ENCODE data around the gene SLC2A3.
"Not testable (repeated sequence)": the region's sequence is repeated elsewhere in the genome, so short reads cannot be mapped to it uniquely, and the experiment has no call there.

SLC2A3 gene

GRCh38 chr12:7982332-7982735, 46.3 kb upstream of the SLC2A3 start:
- not testable (repeated sequence) for H3K27ac ChIP-seq (replicated peaks; ENCODE audit: low read length); H2AFZ ChIP-seq (ENCODE audit: low read length)

DNA sequence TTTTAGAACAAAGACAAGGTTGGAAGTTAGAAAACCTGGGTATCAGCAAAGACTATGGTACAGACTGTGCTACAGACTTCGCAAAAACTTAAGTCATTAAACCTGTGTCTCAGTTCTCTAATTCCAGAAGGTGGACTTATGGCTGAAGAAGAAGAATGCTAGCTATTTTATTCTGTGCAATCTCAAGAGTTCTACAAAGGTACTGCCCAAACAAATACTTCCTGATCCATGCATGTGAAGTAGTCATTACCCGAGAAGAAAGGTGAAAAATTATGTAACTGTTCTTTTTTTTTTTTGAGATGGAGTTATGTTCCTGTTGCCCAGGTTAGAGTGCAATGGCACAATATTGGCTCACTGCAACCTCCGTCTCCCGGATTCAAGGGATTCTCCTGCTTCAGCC, 45.5 kb upstream of the SLC2A3 start:
- no CpG with 5 or more reads among the region's 4 CpGs for WGBS, 2 donors (ENCODE audit: extremely low coverage in 2 of 2, insufficient read length in 2 of 2, insufficient replicate concordance in 1 of 2)
- H3K18ac ChIP-seq (ENCODE audit: low read length) = no peak overlapping the region

More at GRCh38 chr12:7982332-7982735, 46.3 kb upstream of the SLC2A3 start:
- no CpG with 5 or more reads among the region's 2 CpGs for WGBS, 2 donors (ENCODE audit: extremely low coverage in 2 of 2, insufficient read length in 2 of 2, insufficient replicate concordance in 1 of 2)
- not testable (repeated sequence) for H3K27me3 ChIP-seq (ENCODE audit: control insufficient read depth in 3 of 3, insufficient read depth in 3 of 3, low read depth in 1 of 3, low read length in 3 of 3); H3K4me1 ChIP-seq (ENCODE audit: control insufficient read depth in 2 of 2, insufficient read depth in 1 of 2, low read depth in 1 of 2, low read length in 2 of 2); H3K9ac ChIP-seq (ENCODE audit: low read depth, low read length, poor library complexity); H2BK15ac ChIP-seq (ENCODE audit: low read length); H3K14ac ChIP-seq (ENCODE audit: low read length); H2BK120ac ChIP-seq (ENCODE audit: low read depth, low read length); H3K4me3 ChIP-seq (ENCODE audit: low read length in 2 of 2); H3K23ac ChIP-seq (ENCODE audit: low read depth, low read length, poor library complexity); H2AK5ac ChIP-seq (ENCODE audit: low read depth, low read length); DNase-seq (ENCODE audit: low spot score); H4K8ac ChIP-seq (ENCODE audit: low read depth, low read length); H3K79me1 ChIP-seq (ENCODE audit: low read depth, low read length); H2BK5ac ChIP-seq (ENCODE audit: low read length); H3K9me3 ChIP-seq (replicated peaks in 1 of 2; ENCODE audit: control insufficient read depth in 2 of 2, insufficient read depth in 1 of 2, low read depth in 1 of 2, low read length in 2 of 2); H2BK12ac ChIP-seq (ENCODE audit: low read length); H3K4ac ChIP-seq (ENCODE audit: low read length); H4K91ac ChIP-seq (ENCODE audit: low read depth, low read length, poor library complexity); H3K36me3 ChIP-seq (replicated peaks in 1 of 2; ENCODE audit: control insufficient read depth in 2 of 2, insufficient read depth in 2 of 2, low read length in 2 of 2); H3K18ac ChIP-seq (ENCODE audit: low read length)
- peak overlapping the region; percentile 2 for H3K4me2 ChIP-seq (ENCODE audit: insufficient read depth, low read length, poor library complexity, severe bottlenecking)

GRCh38 chr12:7977351-7978124, 41.6 kb upstream of the SLC2A3 start:
- not testable (repeated sequence) for H3K14ac ChIP-seq (ENCODE audit: low read length); H3K18ac ChIP-seq (ENCODE audit: low read length); H3K23ac ChIP-seq (ENCODE audit: low read depth, low read length, poor library complexity); H3K9ac ChIP-seq (ENCODE audit: low read depth, low read length, poor library complexity); H3K27ac ChIP-seq (replicated peaks; ENCODE audit: low read length); H2AFZ ChIP-seq (ENCODE audit: low read length); H2BK15ac ChIP-seq (ENCODE audit: low read length); H3K79me1 ChIP-seq (ENCODE audit: low read depth, low read length); H2BK12ac ChIP-seq (ENCODE audit: low read length); H4K8ac ChIP-seq (ENCODE audit: low read depth, low read length); H2AK5ac ChIP-seq (ENCODE audit: low read depth, low read length); H3K4me2 ChIP-seq (ENCODE audit: insufficient read depth, low read length, poor library complexity, severe bottlenecking); H2BK5ac ChIP-seq (ENCODE audit: low read length); H3K27me3 ChIP-seq (ENCODE audit: control insufficient read depth in 3 of 3, insufficient read depth in 3 of 3, low read depth in 1 of 3, low read length in 3 of 3); H3K4ac ChIP-seq (ENCODE audit: low read length); H3K4me1 ChIP-seq (ENCODE audit: control insufficient read depth in 2 of 2, insufficient read depth in 1 of 2, low read depth in 1 of 2, low read length in 2 of 2); H2BK120ac ChIP-seq (ENCODE audit: low read depth, low read length); H3K4me3 ChIP-seq (ENCODE audit: low read length in 2 of 2); H4K91ac ChIP-seq (ENCODE audit: low read depth, low read length, poor library complexity); H3K9me3 ChIP-seq (replicated peaks in 1 of 2; ENCODE audit: control insufficient read depth in 2 of 2, insufficient read depth in 1 of 2, low read depth in 1 of 2, low read length in 2 of 2); DNase-seq (ENCODE audit: low spot score); H3K36me3 ChIP-seq (replicated peaks in 1 of 2; ENCODE audit: control insufficient read depth in 2 of 2, insufficient read depth in 2 of 2, low read length in 2 of 2)
- no CpG with 5 or more reads among the region's 13 CpGs for WGBS, 2 donors (ENCODE audit: extremely low coverage in 2 of 2, insufficient read length in 2 of 2, insufficient replicate concordance in 1 of 2)

More for the DNA sequence above, 45.5 kb upstream of the SLC2A3 start:
- no peaks in the 10 kb centered on the region for H3K36me3 ChIP-seq (replicated peaks in 1 of 2; ENCODE audit: control insufficient read depth in 2 of 2, insufficient read depth in 2 of 2, low read length in 2 of 2)
- no peak overlapping the region for H3K23ac ChIP-seq (ENCODE audit: low read depth, low read length, poor library complexity)
- H3K4ac ChIP-seq (ENCODE audit: low read length) = no peak overlapping the region
- H3K4me3 ChIP-seq (ENCODE audit: low read length in 2 of 2) = no peak overlapping the region
- no peak overlapping the region for H2AFZ ChIP-seq (ENCODE audit: low read length)
- DNase-seq (ENCODE audit: low spot score) = no peak
- H3K79me1 ChIP-seq (ENCODE audit: low read depth, low read length) = no peaks in the 10 kb centered on the region
- no peak overlapping the region for H3K27ac ChIP-seq (replicated peaks; ENCODE audit: low read length)
- no peak overlapping the region for H3K9ac ChIP-seq (ENCODE audit: low read depth, low read length, poor library complexity)
- H3K4me2 ChIP-seq (ENCODE audit: insufficient read depth, low read length, poor library complexity, severe bottlenecking) = no peak overlapping the region
- no peak overlapping the region for H2BK5ac ChIP-seq (ENCODE audit: low read length)
- no peak overlapping the region for H2AK5ac ChIP-seq (ENCODE audit: low read depth, low read length)
- no peak overlapping the region for H3K14ac ChIP-seq (ENCODE audit: low read length)
- H4K8ac ChIP-seq (ENCODE audit: low read depth, low read length) = no peak overlapping the region
- H2BK15ac ChIP-seq (ENCODE audit: low read length) = no peak overlapping the region
- no peaks in the 10 kb centered on the region for H3K9me3 ChIP-seq (replicated peaks in 1 of 2; ENCODE audit: control insufficient read depth in 2 of 2, insufficient read depth in 1 of 2, low read depth in 1 of 2, low read length in 2 of 2)
- no peak overlapping the region for H2BK12ac ChIP-seq (ENCODE audit: low read length)
- no peak overlapping the region for H2BK120ac ChIP-seq (ENCODE audit: low read depth, low read length)
- no peaks in the 10 kb centered on the region for H3K4me1 ChIP-seq (ENCODE audit: control insufficient read depth in 2 of 2, insufficient read depth in 1 of 2, low read depth in 1 of 2, low read length in 2 of 2)
- H3K27me3 ChIP-seq (ENCODE audit: control insufficient read depth in 3 of 3, insufficient read depth in 3 of 3, low read depth in 1 of 3, low read length in 3 of 3) = no peaks in the 10 kb centered on the region
- no peak overlapping the region for H4K91ac ChIP-seq (ENCODE audit: low read depth, low read length, poor library complexity)

DNA sequence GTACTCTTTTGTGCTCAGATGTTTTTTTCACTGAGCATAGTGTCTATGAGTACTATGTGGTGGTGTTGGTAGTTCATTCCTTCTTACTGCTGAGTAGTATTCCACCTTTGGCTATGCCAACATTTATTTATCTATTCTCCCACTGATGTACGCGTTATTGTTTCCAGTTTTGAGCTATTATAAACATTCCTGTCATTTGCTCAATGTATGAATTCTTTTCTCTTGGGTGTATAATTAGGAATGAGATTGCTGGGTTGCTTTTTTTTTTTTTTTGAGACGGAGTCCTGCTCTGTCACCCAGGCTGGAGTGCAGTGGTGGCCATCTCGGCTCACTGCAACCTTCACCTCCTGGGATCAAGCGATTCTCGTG, 37.5 kb upstream of the SLC2A3 start:
- H4K91ac ChIP-seq (ENCODE audit: low read depth, low read length, poor library complexity) = no peak overlapping the region
- H3K4ac ChIP-seq (ENCODE audit: low read length) = no peak overlapping the region
- H3K18ac ChIP-seq (ENCODE audit: low read length) = no peak overlapping the region
- no peaks in the 10 kb centered on the region for H3K79me1 ChIP-seq (ENCODE audit: low read depth, low read length)
- WGBS, 2 donors (ENCODE audit: extremely low coverage in 2 of 2, insufficient read length in 2 of 2, insufficient replicate concordance in 1 of 2) = no CpG with 5 or more reads among the region's 6 CpGs
- DNase-seq (ENCODE audit: low spot score) = no peak
- no peak overlapping the region for H2BK12ac ChIP-seq (ENCODE audit: low read length)
- no peak overlapping the region for H2AFZ ChIP-seq (ENCODE audit: low read length)
- no peak overlapping the region for H3K4me2 ChIP-seq (ENCODE audit: insufficient read depth, low read length, poor library complexity, severe bottlenecking)
- no peak overlapping the region for H3K14ac ChIP-seq (ENCODE audit: low read length)
- no peaks in the 10 kb centered on the region for H3K36me3 ChIP-seq (replicated peaks in 1 of 2; ENCODE audit: control insufficient read depth in 2 of 2, insufficient read depth in 2 of 2, low read length in 2 of 2)
- H3K9me3 ChIP-seq (replicated peaks in 1 of 2; ENCODE audit: control insufficient read depth in 2 of 2, insufficient read depth in 1 of 2, low read depth in 1 of 2, low read length in 2 of 2) = no peaks in the 10 kb centered on the region
- H3K27me3 ChIP-seq (ENCODE audit: control insufficient read depth in 3 of 3, insufficient read depth in 3 of 3, low read depth in 1 of 3, low read length in 3 of 3) = no peaks in the 10 kb centered on the region
- no peak overlapping the region for H2BK120ac ChIP-seq (ENCODE audit: low read depth, low read length)
- H3K23ac ChIP-seq (ENCODE audit: low read depth, low read length, poor library complexity) = no peak overlapping the region
- no peak overlapping the region for H3K27ac ChIP-seq (replicated peaks; ENCODE audit: low read length)
- no peak overlapping the region for H2BK15ac ChIP-seq (ENCODE audit: low read length)
- H3K4me3 ChIP-seq (ENCODE audit: low read length in 2 of 2) = no peak overlapping the region
- H3K9ac ChIP-seq (ENCODE audit: low read depth, low read length, poor library complexity) = no peak overlapping the region
- no peak overlapping the region for H2BK5ac ChIP-seq (ENCODE audit: low read length)
- H2AK5ac ChIP-seq (ENCODE audit: low read depth, low read length) = no peak overlapping the region
- H3K4me1 ChIP-seq (ENCODE audit: control insufficient read depth in 2 of 2, insufficient read depth in 1 of 2, low read depth in 1 of 2, low read length in 2 of 2) = peaks cover 2 to 4% of the 10 kb centered on the region in 2 donors
- H4K8ac ChIP-seq (ENCODE audit: low read depth, low read length) = no peak overlapping the region
